K562 (cell line): Measurements from ENCODE around the gene ST6GAL1. TPM values are rescaled to one million over a fixed set of nuclear protein-coding genes. Genes with fewer than 3 reads are reported as not detected.

Source experiments
- ARID1B ChIP-seq: fragments of 450-650 bp; IDR thresholded peaks from 2 replicates; pipeline ENCODE4 v1.6.1; 2016; ENCODE audit warnings: antibody characterized with exemption, mild to moderate bottlenecking, inconsistent platforms
- ASH1L ChIP-seq: fragments of 450-650 bp; IDR thresholded peaks from 2 replicates; pipeline ENCODE4 v1.6.1; 2018; ENCODE audit warnings: borderline replicate concordance, mild to moderate bottlenecking, low read depth; ENCODE audit not compliant: partially characterized antibody
- BHLHE40 ChIP-seq: IDR thresholded peaks from 2 replicates; pipeline ENCODE4 v1.6.1; 2011; ENCODE audit warnings: low read length, improper control_type of control experiment
- CBFA2T3 ChIP-seq: fragments of 450-650 bp; IDR thresholded peaks from 2 replicates; pipeline ENCODE4 v1.6.1; 2017
- DACH1 ChIP-seq: fragments of 450-650 bp; IDR thresholded peaks from 2 replicates; pipeline ENCODE4 v1.6.1; 2018; ENCODE audit not compliant: partially characterized antibody
- HES1 ChIP-seq: fragments of 450-650 bp; IDR thresholded peaks from 2 replicates; pipeline ENCODE4 v1.6.1; 2016; ENCODE audit warnings: low read depth, mild to moderate bottlenecking, moderate library complexity
- HMG20B ChIP-seq: fragments of 250-450 bp; sonication (Bioruptor Pico); IDR thresholded peaks from 2 replicates; pipeline ENCODE4 v1.5.0; 2021; ENCODE audit warnings: mild to moderate bottlenecking
- MNT ChIP-seq, 2 experiments: fragments of 450-650 bp; conservative IDR thresholded peaks; 2 replicates each; pipeline ENCODE4 v1.6.1; 2017; ENCODE audit warnings: mild to moderate bottlenecking in 2 of 2, moderate library complexity in 2 of 2
- SMAD4 ChIP-seq: fragments of 250-450 bp; sonication (Bioruptor Pico); conservative IDR thresholded peaks from 2 replicates; pipeline ENCODE4 v1.8.0; 2021; ENCODE audit warnings: inconsistent platforms, mild to moderate bottlenecking, moderate library complexity
- SMC3 ChIP-seq: conservative IDR thresholded peaks from 2 replicates; pipeline ENCODE4 v1.6.1; 2011; ENCODE audit warnings: low read depth, low read length, improper control_type of control experiment; ENCODE audit not compliant: insufficient read depth
- TAF9B ChIP-seq: fragments of 450-650 bp; IDR thresholded peaks from 2 replicates; pipeline ENCODE4 v1.6.1; 2018; ENCODE audit warnings: mild to moderate bottlenecking; ENCODE audit not compliant: partially characterized antibody
- TCF3 ChIP-seq: sonication (generic); formaldehyde crosslinking; IDR thresholded peaks from 2 replicates; pipeline ENCODE4 v1.4.0; 2020; ENCODE audit warnings: mild to moderate bottlenecking, missing genetic modification reagents
- XRCC3 ChIP-seq: fragments of 450-650 bp; IDR thresholded peaks from 2 replicates; pipeline ENCODE4 v1.6.1; 2017; ENCODE audit warnings: mild to moderate bottlenecking, moderate library complexity
- ZNF561 ChIP-seq: fragments of 450-650 bp; formaldehyde crosslinking; conservative IDR thresholded peaks from 2 replicates; pipeline ENCODE4 v1.4.0; 2020; ENCODE audit warnings: mild to moderate bottlenecking, moderate library complexity
- polyA plus RNA-seq, 8 experiments: library from polyadenylated mRNA; depleted of rRNA in 4 of 8; stranded (reverse) in 5 of 8; unstranded in 3 of 8; fragments of >200 nt; fragmentation: Nextera tagmentation in 2 of 8; fragmentation: Illumina TruSeq in 1 of 8; extraction: Ambion mirVana in 2 of 8; extraction: Trizol in 1 of 8; gene quantifications; 2 replicates each; pipeline versions ENCODE4 v1.2.1 to v1.2.3, GENCODE V29; 2011 to 2014; ENCODE audit warnings: inconsistent platforms in 1 of 8, missing spikeins in 1 of 8
- total RNA-seq, 7 experiments: library from RNA; depleted of rRNA in 6 of 7; stranded (reverse); fragments of >200 nt in 6 of 7; fragmentation: Illumina TruSeq in 2 of 7; extraction: Trizol in 2 of 7; gene quantifications; 2 replicates each; pipeline versions ENCODE4 v1.2.1 to v1.2.3, GENCODE V29; 2011 to 2021; ENCODE audit warnings: low replicate concordance in 1 of 7
- TF ChIP-seq, protein P1 (sequence below): fragments of 250-450 bp; sonication (Bioruptor Pico); IDR thresholded peaks from 2 replicates; pipeline ENCODE4 v1.5.0; 2021

ST6GAL1 gene
- total and polyA plus RNA-seq, 9 of the 15 experiments (the other 6 are each of a cell fraction or from before 2014, with no cell fraction given) = 31.9 to 145 (median 71.0) TPM

GRCh38 chr3:186950402-186951093 lies 20.2 kb downstream of the ST6GAL1 start (continued):
- TF ChIP-seq MNT (conservative IDR thresholded peaks at IDR 0.05) (no peak), ASH1L (no peak), ZNF561 (no peak), SMAD4 (peak; percentile 2; the same call in 1 of the 2 replicates), BHLHE40 (no peak), HES1 (no peak), XRCC3 (no peak), CBFA2T3 (peak; percentile 55), TAF9B (no peak), TCF3 (CRISPR knock-in tag) (peak; percentile 34; the same call in 1 of the 2 replicates), HMG20B (no peak), SMC3 (no peak), ARID1B (peak; percentile 14; the same call in 1 of the 2 replicates), DACH1 (no peak)
- TF ChIP-seq, protein P1, sequence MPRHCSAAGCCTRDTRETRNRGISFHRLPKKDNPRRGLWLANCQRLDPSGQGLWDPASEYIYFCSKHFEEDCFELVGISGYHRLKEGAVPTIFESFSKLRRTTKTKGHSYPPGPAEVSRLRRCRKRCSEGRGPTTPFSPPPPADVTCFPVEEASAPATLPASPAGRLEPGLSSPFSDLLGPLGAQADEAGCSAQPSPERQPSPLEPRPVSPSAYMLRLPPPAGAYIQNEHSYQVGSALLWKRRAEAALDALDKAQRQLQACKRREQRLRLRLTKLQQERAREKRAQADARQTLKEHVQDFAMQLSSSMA (CRISPR knock-in tag) = 0 out of 2 replicates have a peak, but pooled peaks have one; percentile 26
- TF ChIP-seq, all 486 proteins: peak for 9
